COLO668 (cell line): ENCODE measurements around the gene AMN1.
"Not testable (repeated sequence)": the region's sequence is repeated elsewhere in the genome, so short reads cannot be mapped to it uniquely, and the experiment has no call there.

Experiments used
- DNase-seq: peaks from one replicate; lab custom pipeline; 2025; ENCODE audit not compliant: unreplicated experiment; lab: John Stamatoyannopoulos, UW

The AMN1 gene

GRCh38 chr12:31733549-31734432 lies 5.0 kb upstream of the AMN1 start:
- not testable (repeated sequence) for DNase-seq

DNA sequence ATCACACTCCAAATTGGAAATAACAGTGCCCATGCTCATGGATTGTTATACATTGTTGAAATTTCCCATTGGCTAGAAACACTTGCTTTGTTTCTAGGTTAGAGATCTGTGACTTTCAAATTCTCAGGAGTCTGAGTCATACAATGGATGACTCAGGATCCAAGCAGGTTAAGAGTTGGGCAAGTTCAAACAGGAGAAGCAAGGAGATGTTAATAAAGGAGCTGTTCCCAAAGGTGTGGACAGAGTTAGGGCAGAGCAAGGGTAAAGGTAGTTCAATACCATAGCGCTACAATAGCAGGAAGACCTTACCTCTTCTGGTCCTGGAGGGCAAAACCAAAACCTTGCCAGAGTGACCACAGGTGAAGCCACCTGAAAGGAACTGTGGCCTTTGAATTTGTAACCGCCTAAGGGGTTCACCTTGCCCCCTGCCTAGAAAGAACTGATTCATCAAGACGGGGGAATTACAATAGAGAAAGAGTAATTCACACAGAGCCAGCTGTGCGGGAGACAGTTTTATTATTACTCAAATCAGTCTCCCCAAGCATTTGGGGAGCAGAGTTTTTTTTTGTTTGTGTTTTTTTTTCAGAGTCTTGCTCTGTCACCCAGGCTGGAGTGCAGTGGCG lies 4.2 kb upstream of the AMN1 start:
- DNase-seq: no peak

DNA sequence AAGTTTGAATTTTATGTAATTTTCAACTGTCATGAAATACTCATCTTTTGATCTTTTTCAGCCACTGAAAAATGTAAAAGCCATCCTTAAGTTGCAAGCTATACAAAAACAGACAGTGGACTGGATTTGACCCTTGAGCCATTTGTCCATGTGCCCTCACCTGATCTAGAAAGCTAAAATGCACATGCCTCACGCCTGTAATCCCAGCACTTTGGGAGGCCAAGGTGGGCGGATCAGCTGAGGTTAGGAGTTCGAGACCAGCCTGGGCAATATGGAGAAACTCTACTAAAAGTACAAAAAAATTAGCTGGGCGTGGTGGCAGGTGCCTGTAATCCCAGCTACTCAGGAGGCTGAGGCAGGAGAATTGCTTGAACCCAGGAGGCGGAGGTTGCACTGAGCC lies 2.4 kb upstream of the AMN1 start:
- not testable (repeated sequence) for DNase-seq

GRCh38 chr12:31729705-31730104 lies 884 bp upstream of the AMN1 start:
- DNase-seq: peak; percentile 2

DNA sequence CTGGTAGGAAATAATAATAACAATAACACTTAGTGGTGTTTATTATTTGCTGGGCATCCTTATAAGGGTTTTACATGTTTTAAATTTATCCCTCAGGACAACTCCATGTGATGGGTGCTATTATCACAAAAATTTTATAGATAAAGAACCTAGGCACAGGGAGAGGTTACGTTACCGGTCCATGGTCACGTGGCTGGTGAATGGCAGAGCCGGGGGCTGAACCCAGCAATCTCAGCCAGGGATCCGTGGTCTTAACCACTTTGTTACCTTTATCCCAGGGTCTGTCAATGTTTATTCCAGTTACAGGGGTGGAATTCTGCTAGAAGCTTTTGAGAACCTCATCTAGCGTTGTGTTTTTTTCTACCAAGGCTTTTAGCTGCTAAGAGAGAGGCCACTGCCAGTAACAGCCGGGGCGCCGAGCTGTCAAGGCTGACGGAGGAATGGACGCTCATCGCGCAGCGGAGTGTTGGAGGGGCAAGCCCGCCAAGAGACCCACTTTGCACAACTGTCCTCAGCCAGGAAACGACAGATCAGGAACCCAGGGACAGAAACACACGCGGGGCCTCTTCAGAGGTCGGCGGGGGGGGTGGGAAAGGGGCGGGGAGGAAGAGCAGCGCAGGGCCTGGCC lies 418 bp downstream of the AMN1 start:
- DNase-seq: peak; percentile 45

GRCh38 chr12:31727192-31727591 lies 1.6 kb downstream of the AMN1 start:
- no peak for DNase-seq

- DNase-seq: no peak
These were observed 2.2 kb downstream of the AMN1 start for GRCh38 chr12:31726575-31726974.

- DNase-seq: no peak
These were observed 4.3 kb downstream of the AMN1 start for GRCh38 chr12:31724557-31724956.

- DNase-seq: no peak
These were observed 6.2 kb downstream of the AMN1 start for GRCh38 chr12:31722580-31722979.

GRCh38 chr12:31718542-31719198 lies 10.2 kb downstream of the AMN1 start:
- not testable (repeated sequence) for DNase-seq

DNA sequence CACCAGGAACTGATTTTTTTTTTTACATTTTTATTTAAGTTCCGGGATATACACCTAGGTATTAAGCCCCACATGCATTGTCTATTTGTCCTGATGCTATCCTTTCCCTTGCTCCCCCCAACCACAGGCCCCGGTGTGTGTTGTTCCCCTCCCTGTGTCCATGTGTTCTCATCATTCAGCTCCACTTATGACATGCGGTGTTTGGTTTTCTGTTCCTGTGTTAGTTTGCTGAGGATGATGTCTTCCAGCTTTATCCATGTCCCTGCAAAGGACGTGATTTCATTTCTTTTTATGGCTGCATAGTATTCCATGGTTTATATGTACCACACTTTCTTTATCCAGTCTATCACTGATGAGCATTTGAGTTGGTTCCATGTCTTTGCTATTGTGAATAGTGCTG lies 11.8 kb downstream of the AMN1 start:
- DNase-seq: not testable (repeated sequence)

GRCh38 chr12:31715283-31715825 lies 13.5 kb downstream of the AMN1 start:
- no peak for DNase-seq

- DNase-seq: no peak
These were observed 14.2 kb downstream of the AMN1 start for GRCh38 chr12:31714406-31715271.

DNA sequence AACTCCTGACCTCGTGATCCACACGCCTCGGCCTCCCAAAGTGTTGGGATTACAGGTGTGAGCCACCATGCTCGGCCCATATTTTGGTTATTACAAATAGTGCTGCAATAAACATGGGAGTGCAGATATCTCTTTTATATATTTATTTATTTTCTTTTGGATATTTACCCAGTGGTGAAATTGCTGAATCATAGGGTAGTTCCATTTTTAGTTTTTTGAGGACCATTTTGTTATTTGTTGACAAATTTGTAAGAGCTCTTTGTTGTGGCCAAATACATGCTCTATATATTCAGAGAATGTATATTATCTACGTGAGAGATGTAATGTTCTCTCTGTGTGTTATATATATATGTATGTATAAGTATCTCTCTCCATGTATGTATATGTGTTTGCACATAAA lies 15.9 kb downstream of the AMN1 start:
- no peak for DNase-seq

- DNase-seq: no peak
These were observed 18.6 kb downstream of the AMN1 start for GRCh38 chr12:31710021-31710818.

- DNase-seq: not testable (repeated sequence)
These were observed 20.7 kb downstream of the AMN1 start for GRCh38 chr12:31708118-31708517.

DNA sequence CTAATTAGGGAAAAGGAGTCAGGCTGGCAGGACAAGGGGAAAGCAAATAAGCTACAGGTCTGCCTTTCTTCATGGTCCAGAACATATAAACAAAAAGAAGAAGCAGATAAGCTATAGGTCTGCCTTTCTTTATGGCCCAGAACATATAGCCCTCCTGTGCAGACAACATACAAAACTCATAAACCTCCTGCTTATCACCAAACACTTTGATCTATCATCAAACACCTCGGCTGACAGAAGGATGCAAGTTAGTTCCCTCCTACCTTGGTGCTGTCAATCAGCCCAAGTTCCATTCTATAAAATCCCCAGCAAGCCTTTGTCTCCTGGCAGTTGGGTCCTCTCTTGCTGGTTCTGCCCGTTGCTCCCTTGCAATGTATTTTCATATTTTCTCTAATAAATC lies 23.2 kb downstream of the AMN1 start:
- no peak for DNase-seq

- DNase-seq: no peak
These were observed 26.8 kb downstream of the AMN1 start for GRCh38 chr12:31702047-31702446.

- not testable (repeated sequence) for DNase-seq
These were observed 38.9 kb downstream of the AMN1 start for GRCh38 chr12:31689921-31690320.
